H1 (cell line): Measurements from ENCODE around the gene CORO7. TPM values are rescaled to one million over a fixed set of nuclear protein-coding genes. Genes with fewer than 3 reads are reported as not detected.

ENCODE experiments used
- CTCF ChIA-PET: fragments of 300-600 bp; sonication (Branson Sonifier 250); formaldehyde crosslinking; loops from one replicate; lab custom pipeline; 2021; ENCODE audit not compliant: partially characterized antibody; lab: Charles Lee
- POLR2A ChIA-PET: fragments of 300-600 bp; sonication (Branson Sonifier 250); formaldehyde crosslinking; loops from one replicate; lab custom pipeline; 2021; ENCODE audit warnings: inconsistent platforms; ENCODE audit not compliant: partially characterized antibody; lab: Charles Lee
- DNase-seq, 2 experiments: peaks; one replicate each; pipeline versions ENCODE4 v3.0.0 to v3.0.0-alpha.2; 2010 to 2022; ENCODE audit warnings: low spot score in 2 of 2, low read depth in 1 of 2, mixed read lengths in 1 of 2
- FAIRE-seq: peaks from 2 replicates; lab custom pipeline; 2011; peaks lifted over from hg19 to GRCh38; lab: Jason Lieb, UNC
- H2AFZ ChIP-seq: 2 replicates; pipeline ENCODE4 v1.8.1; 2012; ENCODE audit warnings: low read length, inconsistent platforms
- H2AK5ac ChIP-seq: 2 replicates; pipeline ENCODE4 v1.6.1; 2013; ENCODE audit warnings: low read depth, low read length
- H2BK120ac ChIP-seq: replicated peaks from 2 replicates; pipeline ENCODE3; 2013; ENCODE audit warnings: low read depth, low read length, inconsistent platforms
- H2BK12ac ChIP-seq: 2 replicates; pipeline ENCODE4 v1.6.1; 2013; ENCODE audit warnings: low read depth, low read length
- H2BK15ac ChIP-seq: 2 replicates; pipeline ENCODE4 v1.6.1; 2013; ENCODE audit warnings: low read length
- H2BK20ac ChIP-seq: 2 replicates; pipeline ENCODE4 v1.6.1; 2013; ENCODE audit warnings: low read length
- H2BK5ac ChIP-seq: 2 replicates; pipeline ENCODE4 v1.6.1; 2013; ENCODE audit warnings: low read depth, low read length
- H3K14ac ChIP-seq: 2 replicates; pipeline ENCODE4 v1.6.1; 2013; ENCODE audit warnings: inconsistent platforms; ENCODE audit not compliant: insufficient read length
- H3K18ac ChIP-seq: 2 replicates; pipeline ENCODE4 v1.6.1; 2013; ENCODE audit warnings: low read length; ENCODE audit errors: extremely low read depth
- H3K23ac ChIP-seq: 2 replicates; pipeline ENCODE4 v1.6.1; 2013; ENCODE audit warnings: inconsistent platforms; ENCODE audit not compliant: insufficient read length
- H3K23me2 ChIP-seq: 2 replicates; pipeline ENCODE4 v1.6.1; 2013; ENCODE audit warnings: low read depth, low read length
- H3K27ac ChIP-seq: 2 replicates; pipeline ENCODE4 v1.6.1; 2011; ENCODE audit warnings: low read depth, low read length, inconsistent platforms
- H3K27me3 ChIP-seq, 4 experiments: replicated peaks in 1 of 4; 1 replicate in 1 of 4; 2 replicates in 3 of 4; pipeline versions ENCODE4 v1.6.1 to v1.8.1; 2011 to 2013; ENCODE audit warnings: low read length in 3 of 4, mild to moderate bottlenecking in 3 of 4, inconsistent platforms in 2 of 4, mixed read lengths in 2 of 4, moderate library complexity in 1 of 4; ENCODE audit not compliant: control insufficient read depth in 3 of 4, insufficient read depth in 3 of 4; ENCODE audit errors: extremely low read depth in 1 of 4
- H3K36me3 ChIP-seq, 4 experiments: 2 replicates each; pipeline versions ENCODE4 v1.6.1 to v1.8.1; 2011 to 2013; ENCODE audit warnings: mild to moderate bottlenecking in 4 of 4, low read length in 3 of 4, moderate library complexity in 2 of 4, control low read depth in 1 of 4, inconsistent platforms in 1 of 4; ENCODE audit not compliant: insufficient read depth in 4 of 4, control insufficient read depth in 2 of 4
- H3K4ac ChIP-seq: replicated peaks from 2 replicates; pipeline ENCODE3; 2013; ENCODE audit warnings: low read length, low read depth, mixed read lengths, inconsistent platforms; ENCODE audit not compliant: insufficient read length
- H3K4me1 ChIP-seq, 4 experiments: replicated peaks in 1 of 4; 1 replicate in 1 of 4; 2 replicates in 3 of 4; pipeline versions ENCODE4 v1.6.1 to v1.8.1; 2011 to 2013; ENCODE audit warnings: low read length in 3 of 4, inconsistent platforms in 2 of 4, mixed read lengths in 1 of 4; ENCODE audit not compliant: insufficient read depth in 4 of 4, control insufficient read depth in 3 of 4
- H3K4me2 ChIP-seq, 2 experiments: 2 replicates each; pipeline versions ENCODE4 v1.6.1 to v1.8.1; 2011 to 2013; ENCODE audit warnings: low read depth in 2 of 2, low read length in 2 of 2, control low read depth in 1 of 2, inconsistent platforms in 1 of 2, mild to moderate bottlenecking in 1 of 2; ENCODE audit not compliant: insufficient read depth in 1 of 2
- H3K4me3 ChIP-seq, 4 experiments: fragments of 200-600, 300-600 bp in 1 of 4; sonication (generic), shearing (Covaris generic), sonication (Bioruptor Twin) in 1 of 4; 2 replicates each; pipeline versions ENCODE4 v1.5.1 to v1.8.1; 2011 to 2016; ENCODE audit warnings: low read length in 4 of 4, low read depth in 3 of 4, control low read depth in 2 of 4, inconsistent platforms in 2 of 4, mild to moderate bottlenecking in 2 of 4, mixed read lengths in 1 of 4, moderate library complexity in 1 of 4; ENCODE audit not compliant: insufficient read depth in 2 of 4; ENCODE audit errors: extremely low read depth in 1 of 4
- H3K56ac ChIP-seq: replicated peaks from 2 replicates; pipeline ENCODE3; 2013; ENCODE audit warnings: low read depth, mild to moderate bottlenecking, mixed read lengths, low read length, inconsistent platforms; ENCODE audit not compliant: insufficient read length
- H3K79me1 ChIP-seq: 2 replicates; pipeline ENCODE4 v1.6.1; 2013; ENCODE audit warnings: low read depth, low read length, control low read depth
- H3K79me2 ChIP-seq, 2 experiments: 2 replicates each; pipeline versions ENCODE4 v1.6.1 to v1.8.1; 2012 to 2013; ENCODE audit warnings: low read length in 2 of 2, mild to moderate bottlenecking in 2 of 2, inconsistent platforms in 1 of 2; ENCODE audit not compliant: insufficient read depth in 2 of 2, control insufficient read depth in 1 of 2
- H3K9ac ChIP-seq, 4 experiments: replicated peaks in 1 of 4; 1 replicate in 1 of 4; 2 replicates in 3 of 4; pipeline versions ENCODE4 v1.6.1 to v1.8.1; 2011 to 2013; ENCODE audit warnings: low read depth in 3 of 4, low read length in 3 of 4, control low read depth in 2 of 4, mild to moderate bottlenecking in 2 of 4, moderate library complexity in 2 of 4, inconsistent platforms in 1 of 4; ENCODE audit errors: extremely low read depth in 1 of 4
- H3K9me3 ChIP-seq, 2 experiments: 2 replicates each; pipeline versions ENCODE4 v1.6.1 to v1.8.1; 2012 to 2013; ENCODE audit warnings: mild to moderate bottlenecking in 2 of 2, moderate library complexity in 2 of 2, control low read depth in 1 of 2, inconsistent platforms in 1 of 2, low read depth in 1 of 2, low read length in 1 of 2, mixed read lengths in 1 of 2; ENCODE audit not compliant: insufficient read depth in 2 of 2
- H4K20me1 ChIP-seq, 2 experiments: replicated peaks in 1 of 2; 2 replicates each; pipeline versions ENCODE3 to v1.8.1; 2011 to 2013; ENCODE audit warnings: inconsistent platforms in 2 of 2, low read length in 2 of 2, mild to moderate bottlenecking in 1 of 2; ENCODE audit not compliant: insufficient read depth in 2 of 2, control insufficient read depth in 1 of 2
- H4K5ac ChIP-seq: 2 replicates; pipeline ENCODE4 v1.6.1; 2013; ENCODE audit warnings: low read length, low read depth, mixed read lengths, inconsistent platforms; ENCODE audit not compliant: insufficient read length
- H4K8ac ChIP-seq: 2 replicates; pipeline ENCODE4 v1.8.0; 2013; ENCODE audit warnings: mild to moderate bottlenecking, moderate library complexity, low read length, inconsistent platforms; ENCODE audit not compliant: insufficient read depth; ENCODE audit errors: extremely low read depth
- H4K91ac ChIP-seq: replicated peaks from 2 replicates; pipeline ENCODE3; 2013; ENCODE audit warnings: low read length, mixed read lengths, inconsistent platforms; ENCODE audit not compliant: insufficient read length
- CBX8 ChIP-seq: fragments of 300-800, 300-1000 bp; sonication (generic); IDR thresholded peaks from 2 replicates; pipeline ENCODE4 v1.7.1; 2016; ENCODE audit warnings: low read depth, low read length, borderline replicate concordance
- WGBS, 2 experiments: shearing (Covaris generic) in 1 of 2; methylation state at CpG; one replicate each; pipeline versions ENCODE4 v1.1.6 to v1.1.7; 2013 to 2015; ENCODE audit warnings: low lambda C conversion rate in 2 of 2, mixed read lengths in 2 of 2, inconsistent platforms in 1 of 2, low coverage in 1 of 2, missing lambda C conversion rate in 1 of 2; ENCODE audit not compliant: insufficient replicate concordance in 2 of 2, insufficient coverage in 1 of 2, insufficient read length in 1 of 2; ENCODE audit errors: extremely low coverage in 1 of 2, missing lambda C conversion rate in 1 of 2; 5-methylcytosine and 5-hydroxymethylcytosine counted together
- polyA plus RNA-seq, 7 experiments: library from polyadenylated mRNA; depleted of rRNA in 3 of 7; stranded (reverse) in 5 of 7; unstranded in 2 of 7; fragments of >200 nt in 5 of 7; fragments of 200-250 nt in 2 of 7; gene quantifications; 1 replicate in 5 of 7; 2 replicates in 1 of 7; 4 replicates in 1 of 7; pipeline versions ENCODE4 v1.2.1 to v1.2.3, GENCODE V29; 2011 to 2013; ENCODE audit warnings: missing spikeins in 2 of 7, mixed read lengths in 2 of 7
- total RNA-seq: library from RNA; stranded (reverse); fragmentation: NEBNext Ultra II Directional; extraction: Animal tissue kit (Norgen Biotek cat#: 25700); gene quantifications from 2 replicates; pipeline ENCODE4 v1.2.1, GENCODE V29; 2021

Gene CORO7
- total and polyA plus RNA-seq, 2 of the 8 experiments (the other 6 are each of a cell fraction or from before 2014, with no cell fraction given): 25.2 to 29.8 TPM

GRCh38 chr16:4349332-4349731 is 67.1 kb downstream of the CORO7 start:
- CTCF ChIA-PET: interaction anchor here (1.0 to 12.6 kb wide), 13 partner anchors 10 to 122 kb away, joined by 3 to 159 read pairs (median 6); no protein-coding TSS in a partner anchor
- H2BK20ac ChIP-seq: no peak overlapping the region
- H4K5ac ChIP-seq: no peak overlapping the region
- H3K79me1 ChIP-seq: peaks cover 13% of the 10 kb centered on the region; the same call in 1 of the 2 replicates
- no peak overlapping the region for H2AK5ac ChIP-seq
- H3K18ac ChIP-seq: no peak overlapping the region
- peak overlapping the region; percentile 38; the same call in 1 of the 2 replicates for H4K8ac ChIP-seq
- H3K23me2 ChIP-seq: no peaks in the 10 kb centered on the region; the same call in 1 of the 2 replicates
- no peak overlapping the region for H3K14ac ChIP-seq
- no peak overlapping the region for H2BK12ac ChIP-seq
- H2AFZ ChIP-seq: no peak overlapping the region
- peaks cover 0 to 17% of the 10 kb centered on the region in 2 experiments for H4K20me1 ChIP-seq
- no peak overlapping the region for H2BK120ac ChIP-seq
- H2BK5ac ChIP-seq: no peak overlapping the region
- H3K79me2 ChIP-seq: peaks cover 18 to 58% of the 10 kb centered on the region in 2 experiments
- H3K27me3 ChIP-seq: peaks cover 0 to 2% (median 0%) of the 10 kb centered on the region in 4 experiments; a peak in 1 of 7 replicates
- H3K4me1 ChIP-seq: peaks cover 0 to 4% (median 0%) of the 10 kb centered on the region in 4 experiments; a peak in 1 of 7 replicates
- TF ChIP-seq CBX8: no peak
- TF ChIP-seq, all 59 proteins: peak for 0
- Histone ChIP-seq H3K36me3 (peaks cover 0 to 15% (median under 1%) of the 10 kb centered on the region in 4 experiments; a peak in 4 of 8 replicates), H3K27ac (no peak overlapping the region; the same call in 1 of the 2 replicates), H3K56ac (no peak overlapping the region), H4K91ac (no peak overlapping the region), H3K9ac (no peak overlapping the region), H3K4me3 (no peak overlapping the region), H3K23ac (no peak overlapping the region), H3K4ac (no peak overlapping the region), H2BK15ac (no peak overlapping the region), H3K4me2 (peak overlapping the region in 1 of 2 experiments; percentile 62; a peak in 1 of 4 replicates), H3K9me3 (peaks cover 5 to 6% of the 10 kb centered on the region in 2 experiments; a peak in 1 of 4 replicates)
- DNase-seq (no peak), FAIRE-seq (no peak)
- 92% methylated on average over 5 of the region's 5 CpGs; no CpG with 5 or more reads in 1 of the 2 experiments for WGBS, 2 experiments
- POLR2A ChIA-PET: interaction anchor here (0.7 to 9.8 kb wide), 11 partner anchors 14 to 80 kb away, joined by 3 to 154 read pairs (median 6); no protein-coding TSS in a partner anchor
